Vagina (tissue), 2 donors: ENCODE measurements around the gene ABCA13. TPM values are rescaled to one million over a fixed set of nuclear protein-coding genes. Genes with fewer than 3 reads are reported as not detected.

ENCODE experiments used
- DNase-seq, 2 donors: peaks; one replicate each; pipeline ENCODE4 v3.0.0-alpha.2; 2017; ENCODE audit errors: extremely low spot score in 2 of 2
- H3K27ac ChIP-seq: fragments of 200-600 bp; sonication (generic); one replicate; pipeline ENCODE4 v1.5.1; 2019
- H3K27me3 ChIP-seq: fragments of 200-600 bp; sonication (generic); one replicate; pipeline ENCODE4 v1.5.1; 2019
- H3K36me3 ChIP-seq, 2 donors: fragments of 200-600 bp; sonication (generic); one replicate each; pipeline ENCODE4 v1.5.1; 2017 to 2019
- H3K4me1 ChIP-seq: fragments of 200-600 bp; sonication (generic); one replicate; pipeline ENCODE4 v1.5.1; 2019
- H3K4me3 ChIP-seq, 2 donors: fragments of 200-600 bp; sonication (generic); 1 replicate in 1 of 2; 2 replicates in 1 of 2; pipeline ENCODE4 v1.5.1; 2016 to 2019
- H3K9me3 ChIP-seq: fragments of 200-600 bp; sonication (generic); one replicate; pipeline ENCODE4 v1.5.1; 2019
- POLR2A ChIP-seq, 2 donors: fragments of 450-650 bp; IDR thresholded peaks; one replicate each; pipeline ENCODE4 v1.6.1; 2017; ENCODE audit warnings: antibody characterized with exemption in 2 of 2, mild to moderate bottlenecking in 2 of 2, moderate library complexity in 2 of 2
- POLR2AphosphoS5 ChIP-seq, 2 donors: sonication (generic); formaldehyde crosslinking; IDR thresholded peaks; one replicate each; pipeline ENCODE4 v1.9.0; 2017; ENCODE audit warnings: antibody characterized with exemption in 2 of 2, mild to moderate bottlenecking in 2 of 2, low read depth in 1 of 2; ENCODE audit not compliant: insufficient read depth in 1 of 2
- intact Hi-C: fragments of 100-400 bp; cut with DNase I; formaldehyde crosslinking; loops from one replicate; pipeline ENCODE4 v1.15.1; 2023
- total RNA-seq: library from RNA; depleted of rRNA; stranded (reverse); fragments of >200 nt; gene quantifications from one replicate; pipeline ENCODE4 v1.2.3, GENCODE V29; 2016
- TF ChIP-seq, protein P1 (sequence below), 3 experiments: fragments of 450-650 bp in 2 of 3; fragments of 200-600 bp in 1 of 3; sonication (generic) in 1 of 3; IDR thresholded peaks; one replicate each; pipeline ENCODE4 v1.5.1; 2017 to 2019; ENCODE audit warnings: antibody characterized with exemption in 3 of 3, mild to moderate bottlenecking in 2 of 3, moderate library complexity in 2 of 3

The ABCA13 gene
- total RNA-seq, 1 donor from 2014 or later, result under 0.01 TPM

- TF ChIP-seq, protein P1, sequence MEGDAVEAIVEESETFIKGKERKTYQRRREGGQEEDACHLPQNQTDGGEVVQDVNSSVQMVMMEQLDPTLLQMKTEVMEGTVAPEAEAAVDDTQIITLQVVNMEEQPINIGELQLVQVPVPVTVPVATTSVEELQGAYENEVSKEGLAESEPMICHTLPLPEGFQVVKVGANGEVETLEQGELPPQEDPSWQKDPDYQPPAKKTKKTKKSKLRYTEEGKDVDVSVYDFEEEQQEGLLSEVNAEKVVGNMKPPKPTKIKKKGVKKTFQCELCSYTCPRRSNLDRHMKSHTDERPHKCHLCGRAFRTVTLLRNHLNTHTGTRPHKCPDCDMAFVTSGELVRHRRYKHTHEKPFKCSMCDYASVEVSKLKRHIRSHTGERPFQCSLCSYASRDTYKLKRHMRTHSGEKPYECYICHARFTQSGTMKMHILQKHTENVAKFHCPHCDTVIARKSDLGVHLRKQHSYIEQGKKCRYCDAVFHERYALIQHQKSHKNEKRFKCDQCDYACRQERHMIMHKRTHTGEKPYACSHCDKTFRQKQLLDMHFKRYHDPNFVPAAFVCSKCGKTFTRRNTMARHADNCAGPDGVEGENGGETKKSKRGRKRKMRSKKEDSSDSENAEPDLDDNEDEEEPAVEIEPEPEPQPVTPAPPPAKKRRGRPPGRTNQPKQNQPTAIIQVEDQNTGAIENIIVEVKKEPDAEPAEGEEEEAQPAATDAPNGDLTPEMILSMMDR (IDR thresholded peaks at IDR 0.05), result no peak
- TF ChIP-seq POLR2AphosphoS5 (IDR thresholded peaks at IDR 0.05; ENCODE audit: insufficient read depth in 1 of 2, low read depth in 1 of 2) (no peak), POLR2A (IDR thresholded peaks at IDR 0.05) (no peak)
- H3K27ac ChIP-seq, result no peak overlapping the region
- intact Hi-C loops, result no loop called here
Observed at GRCh38 chr7:48261696-48262095, 90.4 kb downstream of the ABCA13 start.

DNA sequence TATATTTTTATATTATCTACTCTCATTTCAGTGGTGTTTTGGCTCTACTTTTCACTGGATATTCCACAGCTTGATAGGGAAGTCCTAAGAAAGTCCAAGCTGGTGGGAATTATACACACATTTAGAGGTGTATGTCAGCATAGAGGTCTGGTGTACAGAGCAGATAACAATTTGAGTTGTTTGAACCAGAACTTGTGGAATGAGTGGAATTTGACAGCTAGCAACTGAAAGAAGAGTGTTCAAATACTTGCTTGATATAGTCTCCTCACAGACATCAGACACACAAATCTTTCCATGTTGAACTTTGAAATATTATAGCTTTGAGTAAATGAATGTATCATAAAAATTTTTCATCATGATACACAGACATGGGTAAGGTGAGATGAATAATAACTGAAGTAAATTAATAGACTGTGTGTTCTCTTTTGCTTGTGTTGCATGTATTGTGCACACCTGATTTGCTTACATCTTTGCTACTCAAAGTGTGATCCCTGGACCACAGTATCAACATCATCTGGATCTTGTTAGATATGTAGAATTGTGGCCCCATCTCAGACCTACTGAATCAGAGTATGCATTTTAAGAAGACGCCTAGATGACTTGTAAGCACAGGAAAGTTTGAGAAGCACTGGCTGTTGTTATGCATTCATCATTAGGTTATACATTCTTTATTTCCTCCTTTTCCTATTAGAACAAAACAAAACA is 91.5 kb downstream of the ABCA13 start:
- H3K9me3 ChIP-seq, result no peaks in the 10 kb centered on the region
- no peak for DNase-seq
- H3K4me3 ChIP-seq, result no peak overlapping the region
- TF ChIP-seq, protein P1 (IDR thresholded peaks at IDR 0.05), result no peak
- no peak for TF ChIP-seq POLR2A (IDR thresholded peaks at IDR 0.05)
- no peak for TF ChIP-seq POLR2AphosphoS5 (IDR thresholded peaks at IDR 0.05; ENCODE audit: insufficient read depth in 1 of 2, low read depth in 1 of 2)
- no peak overlapping the region for H3K27ac ChIP-seq
- H3K4me1 ChIP-seq, result no peaks in the 10 kb centered on the region
- H3K27me3 ChIP-seq, result no peaks in the 10 kb centered on the region
- H3K36me3 ChIP-seq, result no peaks in the 10 kb centered on the region
- intact Hi-C loops, result no loop called here

More at GRCh38 chr7:48261696-48262095, 90.4 kb downstream of the ABCA13 start:
- H3K36me3 ChIP-seq, result no peaks in the 10 kb centered on the region
- no peaks in the 10 kb centered on the region for H3K9me3 ChIP-seq
- DNase-seq, result no peak
- no peaks in the 10 kb centered on the region for H3K4me1 ChIP-seq
- H3K27me3 ChIP-seq, result no peaks in the 10 kb centered on the region
- no peak overlapping the region for H3K4me3 ChIP-seq

DNA sequence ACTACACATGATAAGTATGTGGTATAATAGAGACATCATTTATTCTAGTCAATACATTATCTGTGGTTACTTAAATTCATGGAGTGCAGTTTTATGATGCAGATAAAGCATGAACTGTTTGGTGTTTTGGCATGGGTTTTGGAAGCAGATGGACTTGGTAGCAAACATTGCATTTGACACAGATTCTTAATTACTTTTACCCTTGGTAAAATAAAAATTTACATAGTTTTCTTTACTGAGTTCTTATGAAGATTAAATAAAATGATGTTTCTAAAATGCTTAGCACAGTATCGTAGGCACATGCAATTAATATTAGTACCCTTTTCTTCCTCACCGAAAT is 92.0 kb downstream of the ABCA13 start:
- H3K4me1 ChIP-seq, result no peaks in the 10 kb centered on the region
- no peaks in the 10 kb centered on the region for H3K36me3 ChIP-seq
- intact Hi-C loops, result no loop called here
- H3K27me3 ChIP-seq, result no peaks in the 10 kb centered on the region
- H3K4me3 ChIP-seq, result no peak overlapping the region
- no peaks in the 10 kb centered on the region for H3K9me3 ChIP-seq
- no peak overlapping the region for H3K27ac ChIP-seq
- DNase-seq, result no peak
- TF ChIP-seq POLR2AphosphoS5 (IDR thresholded peaks at IDR 0.05; ENCODE audit: insufficient read depth in 1 of 2, low read depth in 1 of 2) (no peak), POLR2A (IDR thresholded peaks at IDR 0.05) (no peak)
- TF ChIP-seq, protein P1 (IDR thresholded peaks at IDR 0.05), result no peak

DNA sequence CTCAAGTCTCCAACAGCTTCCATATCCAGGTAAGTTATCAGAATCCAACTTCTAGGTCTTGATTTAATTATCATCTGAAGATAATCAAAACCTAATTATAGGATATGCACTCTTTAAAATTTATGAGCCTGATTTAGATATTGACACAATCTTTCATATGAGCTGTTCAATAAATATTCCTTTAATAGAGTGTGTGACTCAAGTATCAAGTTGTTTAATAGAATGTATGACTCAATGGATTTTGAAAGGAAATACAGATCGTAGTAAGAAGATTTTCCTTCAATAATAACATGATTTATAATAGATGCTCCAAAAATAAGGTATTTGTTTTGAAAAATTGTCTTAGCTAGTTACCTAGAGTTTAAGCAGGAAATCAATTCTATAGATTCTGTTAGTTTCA is 97.8 kb downstream of the ABCA13 start:
- intact Hi-C loops, result no loop called here
- TF ChIP-seq, protein P1 (IDR thresholded peaks at IDR 0.05), result no peak
- no peak for TF ChIP-seq POLR2A (IDR thresholded peaks at IDR 0.05)
- no peak for TF ChIP-seq POLR2AphosphoS5 (IDR thresholded peaks at IDR 0.05; ENCODE audit: insufficient read depth in 1 of 2, low read depth in 1 of 2)

GRCh38 chr7:48274662-48275061 is 103.4 kb downstream of the ABCA13 start:
- Histone ChIP-seq H3K4me3 (no peak overlapping the region), H3K9me3 (no peaks in the 10 kb centered on the region), H3K4me1 (no peaks in the 10 kb centered on the region), H3K27ac (no peak overlapping the region), H3K36me3 (no peaks in the 10 kb centered on the region), H3K27me3 (no peaks in the 10 kb centered on the region)
- intact Hi-C loops, result no loop called here
- no peak for DNase-seq
- no peak for TF ChIP-seq POLR2AphosphoS5 (IDR thresholded peaks at IDR 0.05; ENCODE audit: insufficient read depth in 1 of 2, low read depth in 1 of 2)
- TF ChIP-seq, protein P1 (IDR thresholded peaks at IDR 0.05), result no peak
- TF ChIP-seq POLR2A (IDR thresholded peaks at IDR 0.05), result no peak

More for the DNA sequence above, 97.8 kb downstream of the ABCA13 start:
- no peaks in the 10 kb centered on the region for H3K9me3 ChIP-seq
- H3K4me3 ChIP-seq, result no peak overlapping the region
- H3K27ac ChIP-seq, result no peak overlapping the region
- H3K4me1 ChIP-seq, result no peaks in the 10 kb centered on the region
- H3K36me3 ChIP-seq, result no peaks in the 10 kb centered on the region
- no peak for DNase-seq
- no peaks in the 10 kb centered on the region for H3K27me3 ChIP-seq
